Colonic mucosa (tissue), 4 donors: ENCODE results near the gene PRKN. TPM values are rescaled to one million over a fixed set of nuclear protein-coding genes. Genes with fewer than 3 reads are reported as not detected.

ENCODE experiments used
- DNase-seq: peaks from one replicate; pipeline ENCODE4 v3.0.0-alpha.2; 2020
- H3K27ac ChIP-seq: fragments of 200-600 bp; one replicate; pipeline ENCODE4 v1.8.0; 2021
- H3K27me3 ChIP-seq: fragments of 200-600 bp; one replicate; pipeline ENCODE4 v1.8.0; 2021
- H3K36me3 ChIP-seq: fragments of 200-600 bp; one replicate; pipeline ENCODE4 v1.8.0; 2021
- H3K4me1 ChIP-seq: fragments of 200-600 bp; one replicate; pipeline ENCODE4 v1.8.0; 2021; ENCODE audit warnings: mild to moderate bottlenecking
- H3K4me3 ChIP-seq: fragments of 200-600 bp; one replicate; pipeline ENCODE4 v1.8.0; 2021
- H3K9ac ChIP-seq, 2 donors: one replicate each; pipeline ENCODE4 v1.7.0; 2013; ENCODE audit warnings: control low read depth in 2 of 2, low read depth in 2 of 2, low read length in 2 of 2
- H3K9me3 ChIP-seq: fragments of 200-600 bp; one replicate; pipeline ENCODE4 v1.8.0; 2021
- intact Hi-C: fragments of 100-400 bp; cut with DNase I; formaldehyde crosslinking; loops from one replicate; pipeline ENCODE4 v1.14.1; 2022
- total RNA-seq, 2 donors: library from RNA; stranded (reverse); fragmentation: NEBNext Ultra II Directional in 1 of 2; extraction: Animal tissue kit (Norgen Biotek cat#: 25700) in 1 of 2; gene quantifications; one replicate each; pipeline ENCODE4 v1.2.1, GENCODE V29; 2021
- TF ChIP-seq, protein P1 (sequence below): fragments of 200-600 bp; IDR thresholded peaks from one replicate; pipeline ENCODE4 v1.8.0; 2022; ENCODE audit warnings: antibody characterized with exemption, mild to moderate bottlenecking
- donor health status: healthy.
- donor health status: DM: no; HTN: no; CAD: no.
- donor health status: DM: no; HTN: no; CAD: no.

The PRKN gene
- total RNA-seq, 2 donors from 2014 or later = 3.7 to 8.1 TPM

DNA sequence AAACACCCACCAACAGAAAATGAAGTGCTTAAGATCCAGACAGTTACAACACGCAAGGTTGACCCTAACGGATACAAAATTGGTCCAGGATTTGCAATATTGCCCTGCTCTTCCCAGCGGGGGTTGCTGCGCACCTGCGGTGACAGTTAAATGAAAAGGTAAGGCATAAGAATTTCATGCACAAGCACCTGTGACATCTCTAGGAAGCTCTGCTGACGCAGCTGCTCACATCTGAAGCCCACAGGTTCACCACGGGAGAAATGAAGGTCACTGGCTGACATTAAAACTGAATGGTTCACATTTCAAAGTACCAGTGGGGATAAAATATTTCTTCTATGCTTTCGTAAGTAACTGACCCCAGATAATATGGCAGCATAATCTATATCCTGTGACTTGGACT, 764.4 kb downstream of the PRKN start:
- no peak for DNase-seq
- TF ChIP-seq, protein P1, sequence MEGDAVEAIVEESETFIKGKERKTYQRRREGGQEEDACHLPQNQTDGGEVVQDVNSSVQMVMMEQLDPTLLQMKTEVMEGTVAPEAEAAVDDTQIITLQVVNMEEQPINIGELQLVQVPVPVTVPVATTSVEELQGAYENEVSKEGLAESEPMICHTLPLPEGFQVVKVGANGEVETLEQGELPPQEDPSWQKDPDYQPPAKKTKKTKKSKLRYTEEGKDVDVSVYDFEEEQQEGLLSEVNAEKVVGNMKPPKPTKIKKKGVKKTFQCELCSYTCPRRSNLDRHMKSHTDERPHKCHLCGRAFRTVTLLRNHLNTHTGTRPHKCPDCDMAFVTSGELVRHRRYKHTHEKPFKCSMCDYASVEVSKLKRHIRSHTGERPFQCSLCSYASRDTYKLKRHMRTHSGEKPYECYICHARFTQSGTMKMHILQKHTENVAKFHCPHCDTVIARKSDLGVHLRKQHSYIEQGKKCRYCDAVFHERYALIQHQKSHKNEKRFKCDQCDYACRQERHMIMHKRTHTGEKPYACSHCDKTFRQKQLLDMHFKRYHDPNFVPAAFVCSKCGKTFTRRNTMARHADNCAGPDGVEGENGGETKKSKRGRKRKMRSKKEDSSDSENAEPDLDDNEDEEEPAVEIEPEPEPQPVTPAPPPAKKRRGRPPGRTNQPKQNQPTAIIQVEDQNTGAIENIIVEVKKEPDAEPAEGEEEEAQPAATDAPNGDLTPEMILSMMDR = no peak
- Histone ChIP-seq H3K9ac (no peak overlapping the region), H3K27me3 (no peaks in the 10 kb centered on the region), H3K27ac (no peak overlapping the region), H3K9me3 (no peaks in the 10 kb centered on the region), H3K4me3 (no peak overlapping the region), H3K4me1 (no peaks in the 10 kb centered on the region), H3K36me3 (no peaks in the 10 kb centered on the region)
- intact Hi-C loops = no loop called here

DNA sequence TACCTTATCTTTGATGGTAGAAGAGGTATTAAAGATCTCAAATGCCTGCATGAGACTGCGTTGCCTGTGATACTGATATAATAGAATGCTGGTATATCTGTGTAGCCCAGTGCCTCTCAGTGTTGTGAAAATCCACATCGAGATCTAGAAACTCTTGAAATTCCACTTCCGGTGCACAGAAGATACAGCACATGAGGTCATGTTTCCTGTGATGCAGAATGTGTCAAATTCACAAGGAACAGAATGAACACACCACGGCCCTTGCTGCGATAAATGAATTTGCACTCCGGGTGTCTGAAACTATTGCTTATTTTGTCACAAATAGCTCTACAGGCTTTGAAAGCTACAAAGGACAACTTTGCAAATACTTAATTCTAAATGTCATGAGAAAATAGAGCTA, 765.8 kb downstream of the PRKN start:
- H3K27me3 ChIP-seq = no peaks in the 10 kb centered on the region
- intact Hi-C loops = no loop called here
- DNase-seq = no peak
- no peaks in the 10 kb centered on the region for H3K36me3 ChIP-seq
- no peak overlapping the region for H3K4me3 ChIP-seq
- TF ChIP-seq, protein P1 = no peak
- H3K9ac ChIP-seq = no peak overlapping the region
- H3K27ac ChIP-seq = no peak overlapping the region
- no peaks in the 10 kb centered on the region for H3K4me1 ChIP-seq
- H3K9me3 ChIP-seq = no peaks in the 10 kb centered on the region

DNA sequence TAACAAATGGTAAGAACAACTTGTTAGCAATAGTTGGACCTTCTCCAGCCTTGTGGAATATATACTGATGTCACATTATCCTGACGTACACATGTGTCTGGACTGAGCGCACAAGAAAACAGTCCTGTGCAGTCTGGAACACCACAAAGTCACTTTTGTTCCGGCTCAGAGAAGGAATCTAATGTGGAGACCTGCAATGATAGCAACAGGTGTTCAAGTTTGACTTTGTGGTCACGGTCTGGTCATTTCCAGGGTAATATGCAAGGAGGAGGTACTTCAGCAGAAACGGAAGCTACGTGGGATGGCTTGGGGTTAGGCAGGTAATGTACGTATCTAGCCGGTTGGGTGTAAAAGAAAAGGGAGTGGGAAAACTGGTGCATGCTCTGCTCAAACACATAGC, 766.5 kb downstream of the PRKN start:
- DNase-seq = no peak
- no peaks in the 10 kb centered on the region for H3K9me3 ChIP-seq
- H3K36me3 ChIP-seq = no peaks in the 10 kb centered on the region
- H3K4me1 ChIP-seq = no peaks in the 10 kb centered on the region
- TF ChIP-seq, protein P1 = no peak
- H3K27me3 ChIP-seq = no peaks in the 10 kb centered on the region
- no peak overlapping the region for H3K4me3 ChIP-seq
- intact Hi-C loops = no loop called here
- H3K27ac ChIP-seq = no peak overlapping the region
- H3K9ac ChIP-seq = no peak overlapping the region

DNA sequence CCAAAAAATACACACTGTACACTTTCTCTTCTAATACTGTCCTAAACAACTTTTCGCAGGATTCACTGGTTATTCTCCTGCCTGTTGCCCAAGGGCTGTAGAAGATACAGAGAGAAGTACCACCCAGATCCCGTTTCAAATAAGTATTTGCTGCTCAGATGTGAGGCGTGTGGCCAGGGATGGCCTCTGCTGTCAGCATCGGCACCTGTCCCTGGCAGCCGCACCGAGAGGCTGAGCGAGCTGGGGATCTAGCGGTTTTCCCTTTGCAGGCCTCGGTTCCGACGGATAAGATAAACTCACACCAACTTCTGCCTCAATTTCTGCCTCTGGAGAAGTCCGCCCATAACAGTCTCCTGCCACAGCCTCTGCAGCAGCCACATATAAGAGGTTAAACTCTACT, 768.5 kb downstream of the PRKN start:
- intact Hi-C loops = no loop called here

DNA sequence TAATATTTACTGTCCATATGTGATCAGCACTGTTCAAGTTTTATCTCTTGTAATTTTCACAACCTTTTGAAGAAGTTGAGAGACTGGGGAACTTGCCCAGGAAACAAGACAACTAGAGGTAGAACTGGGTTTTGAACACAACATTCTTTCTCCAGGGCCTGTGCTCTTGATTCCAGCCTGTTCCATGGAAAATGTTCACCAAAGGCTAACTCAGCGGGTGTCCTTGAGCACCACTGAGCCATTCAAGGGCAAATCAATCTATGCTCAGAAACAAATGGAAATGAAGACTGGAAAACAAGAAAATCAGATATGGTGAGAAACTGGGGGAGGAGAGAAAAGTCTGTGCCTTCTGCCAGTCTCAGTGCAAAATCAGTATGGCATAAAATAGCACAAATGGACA, 771.5 kb downstream of the PRKN start:
- H3K27ac ChIP-seq = no peak overlapping the region
- intact Hi-C loops = no loop called here

More for the DNA sequence above, 768.5 kb downstream of the PRKN start:
- H3K4me1 ChIP-seq = no peaks in the 10 kb centered on the region
- TF ChIP-seq, protein P1 = no peak
- no peak overlapping the region for H3K27ac ChIP-seq
- H3K9me3 ChIP-seq = no peaks in the 10 kb centered on the region
- H3K36me3 ChIP-seq = no peaks in the 10 kb centered on the region
- H3K27me3 ChIP-seq = no peaks in the 10 kb centered on the region
- DNase-seq = no peak
- no peak overlapping the region for H3K9ac ChIP-seq
- no peak overlapping the region for H3K4me3 ChIP-seq

More for the DNA sequence above, 771.5 kb downstream of the PRKN start:
- Histone ChIP-seq H3K4me3 (no peak overlapping the region), H3K4me1 (no peaks in the 10 kb centered on the region), H3K27me3 (no peaks in the 10 kb centered on the region), H3K9me3 (no peaks in the 10 kb centered on the region), H3K36me3 (no peaks in the 10 kb centered on the region), H3K9ac (no peak overlapping the region)
- DNase-seq = no peak
- TF ChIP-seq, protein P1 = no peak
